Pancreas (tissue), 10 donors: ENCODE measurements around the gene RND3. TPM values are rescaled to one million over a fixed set of nuclear protein-coding genes. Genes with fewer than 3 reads are reported as not detected.

Experiments
- ATAC-seq, 4 donors: fragments of 200-7000 bp; cut with Tn5 transposase; one replicate each; pipeline versions ENCODE4 v1.8.0 to v1.9.1; 2020; ENCODE audit warnings: mild to moderate bottlenecking in 4 of 4, moderate library complexity in 4 of 4
- DNase-seq, 6 donors: peaks; one replicate each; pipeline ENCODE4 v3.0.0-alpha.2; 2020
- FAIRE-seq: peaks from 2 replicates; lab custom pipeline; 2012; peaks lifted over from hg19 to GRCh38; lab: Jason Lieb, UNC
- H3K27ac ChIP-seq, 4 donors: fragments of 200-600 bp; sonication (generic); 1 replicate in 3 of 4; 2 replicates in 1 of 4; pipeline versions ENCODE4 v1.5.0 to v1.8.0; 2020
- H3K27me3 ChIP-seq, 4 donors: fragments of 200-600 bp; one replicate each; pipeline ENCODE4 v1.8.0; 2021
- H3K36me3 ChIP-seq, 3 donors: fragments of 200-600 bp; sonication (generic) in 1 of 3; one replicate each; pipeline versions ENCODE4 v1.5.0 to v1.8.0; 2020 to 2021
- H3K4me1 ChIP-seq, 3 donors: fragments of 200-600 bp; one replicate each; pipeline ENCODE4 v1.8.0; 2021
- H3K4me3 ChIP-seq, 4 donors: fragments of 200-600 bp; sonication (generic) in 2 of 4; one replicate each; pipeline versions ENCODE4 v1.5.0 to v1.8.0; 2020 to 2021
- H3K9me3 ChIP-seq, 4 donors: fragments of 200-600 bp; one replicate each; pipeline ENCODE4 v1.8.0; 2021
- CTCF ChIP-seq, 4 donors: fragments of 200-600 bp; sonication (generic) in 3 of 4; IDR thresholded peaks; one replicate each; pipeline versions ENCODE4 v1.5.0 to v1.8.0; 2021; ENCODE audit warnings: antibody characterized with exemption in 4 of 4
- WGBS, 2 donors: extraction: QIAGEN DNeasy Blood & Tissue Kit; methylation state at CpG; one replicate each; pipeline ENCODE4 v1.1.7; 2013; 5-methylcytosine and 5-hydroxymethylcytosine counted together
- intact Hi-C, 3 donors: fragments of 100-400 bp; cut with DNase I; formaldehyde crosslinking; loops; one replicate each; pipeline versions ENCODE4 v1.11.1 to v1.14.2; 2022
- polyA plus RNA-seq, 2 donors: library from polyadenylated mRNA; stranded (reverse); fragments of 200-250 nt; gene quantifications; one replicate each; pipeline ENCODE4 v1.2.3, GENCODE V29; 2013
- total RNA-seq, 6 donors: library from RNA; stranded (reverse); fragmentation: NEBNext Ultra II Directional in 4 of 6; extraction: Animal tissue kit (Norgen Biotek cat#: 25700) in 4 of 6; gene quantifications; one replicate each; pipeline versions ENCODE4 v1.2.1 to v1.2.4, GENCODE V29; 2021 to 2023
- donor health status: healthy with polysubstance abuse.
- donor health status: DM: no; HTN: no; CAD: no; lungs with moderate emphysema.
- donor health status: DM: no; HTN: no; CAD: no.
- donor health status: control.
- donor health status: control.
- donor health status: Bipolar disorder and iron deficiency.
- donor health status: DM: yes; HTN: yes; CAD: no.
- donor health status: DM: no; HTN: no; CAD: no.
- donor health status: DM: no; HTN: no; CAD: no.
- donor health status: DM: yes; HTN: yes; CAD: no.

RND3 gene
- total and polyA plus RNA-seq, 8 donors: 3.9 to 9.8 (median 4.7) TPM

GRCh38 chr2:150484461-150485021 lies 2.9 kb downstream of the RND3 start:
- DNase-seq: no peak
- Histone ChIP-seq H3K27ac (peak overlapping the region in 3 of 4 donors; percentile 80 to 90 (median 90)), H3K9me3 (no peaks in the 10 kb centered on the region), H3K36me3 (no peaks in the 10 kb centered on the region), H3K4me3 (peak overlapping the region in 3 of 4 donors; percentile 43 to 75 (median 60)), H3K27me3 (no peaks in the 10 kb centered on the region), H3K4me1 (peaks cover 0 to 7% (median 0%) of the 10 kb centered on the region in 3 donors)
- intact Hi-C loops: loop anchor here in 2 of 3 donors (5.0 to 10.0 kb wide), 2 partner anchors 680 to 887 kb away; no protein-coding TSS in a partner anchor
- FAIRE-seq: no peak
- no peak for TF ChIP-seq CTCF (IDR thresholded peaks at IDR 0.05)
- 18 to 19% methylated on average over 7 of the region's 7 CpGs for WGBS, 2 donors
- ATAC-seq: no peak

GRCh38 chr2:150484006-150484405 lies 3.5 kb downstream of the RND3 start:
- FAIRE-seq: no peak
- no peaks in the 10 kb centered on the region for H3K27me3 ChIP-seq
- WGBS, 2 donors: 26 to 37% methylated on average over 3 of the region's 3 CpGs
- H3K27ac ChIP-seq: no peak overlapping the region
- no peak for DNase-seq
- peak overlapping the region in 1 of 4 donors; percentile 75 for H3K4me3 ChIP-seq
- H3K36me3 ChIP-seq: no peaks in the 10 kb centered on the region
- H3K4me1 ChIP-seq: peaks cover 0 to 7% (median 0%) of the 10 kb centered on the region in 3 donors
- intact Hi-C loops: loop anchor here in 1 of 3 donors (10.0 kb wide), 1 partner anchor 679 kb away; no protein-coding TSS in a partner anchor
- H3K9me3 ChIP-seq: no peaks in the 10 kb centered on the region
- no peak for TF ChIP-seq CTCF (IDR thresholded peaks at IDR 0.05)
- ATAC-seq: no peak

- TF ChIP-seq CTCF (IDR thresholded peaks at IDR 0.05): no peak
- Histone ChIP-seq H3K27me3 (no peaks in the 10 kb centered on the region), H3K27ac (no peak overlapping the region), H3K4me1 (peaks cover 0 to 7% (median 2%) of the 10 kb centered on the region in 3 donors), H3K9me3 (no peaks in the 10 kb centered on the region), H3K36me3 (no peaks in the 10 kb centered on the region), H3K4me3 (no peak overlapping the region)
- intact Hi-C loops: loop anchor here in 1 of 3 donors (10.0 kb wide), 1 partner anchor 679 kb away; no protein-coding TSS in a partner anchor
- WGBS, 2 donors: 91 to 94% methylated on average over 1 of the region's 1 CpG
- FAIRE-seq (no peak), DNase-seq (no peak), ATAC-seq (no peak)
Measured at GRCh38 chr2:150483532-150483931, 3.9 kb downstream of the RND3 start.

GRCh38 chr2:150482667-150483400 lies 4.6 kb downstream of the RND3 start:
- Histone ChIP-seq H3K9me3 (no peaks in the 10 kb centered on the region), H3K27ac (no peak overlapping the region), H3K27me3 (no peaks in the 10 kb centered on the region), H3K36me3 (no peaks in the 10 kb centered on the region), H3K4me1 (peaks cover 0 to 12% (median 4%) of the 10 kb centered on the region in 3 donors), H3K4me3 (no peak overlapping the region)
- ATAC-seq: no peak
- 64 to 74% methylated on average over 6 of the region's 6 CpGs for WGBS, 2 donors
- intact Hi-C loops: loop anchor here in 1 of 3 donors (10.0 kb wide), 1 partner anchor 678 kb away; no protein-coding TSS in a partner anchor
- no peak for DNase-seq
- FAIRE-seq: no peak
- TF ChIP-seq CTCF (IDR thresholded peaks at IDR 0.05): no peak
